T-cell (primary cell): ENCODE results near the gene CACNA1I. TPM values are rescaled to one million over a fixed set of nuclear protein-coding genes. Genes with fewer than 3 reads are reported as not detected.

Experiments used
- ATAC-seq, 4 experiments: fragments of 200-7000 bp in 3 of 4; fragments of 150-1000 bp in 1 of 4; cut with Tn5 transposase; replicated peaks in 1 of 4; 1 replicate in 3 of 4; 2 replicates in 1 of 4; pipeline ENCODE4 v1.10.0; 2021; ENCODE audit warnings: moderate library complexity in 3 of 4, mild to moderate bottlenecking in 2 of 4, moderate number of reproducible peaks in 1 of 4
- CTCF ChIA-PET, 2 donors: fragments of 300-600 bp; sonication (Branson Sonifier 250); formaldehyde crosslinking; loops; one replicate each; lab custom pipeline; 2022; ENCODE audit warnings: antibody characterized with exemption in 2 of 2; lab: Charles Lee
- POLR2A ChIA-PET, 2 donors: fragments of 300-600 bp; sonication (Branson Sonifier 250); formaldehyde crosslinking; loops; one replicate each; lab custom pipeline; 2022; ENCODE audit warnings: antibody characterized with exemption in 2 of 2; lab: Charles Lee
- DNase-seq, 35 experiments: peaks; one replicate each; pipeline versions ENCODE4 v3.0.0 to v3.0.0-alpha.2; 2013 to 2023
- H3K27ac ChIP-seq: one replicate; pipeline ENCODE4 v1.5.1; 2013; ENCODE audit warnings: low read length
- H3K27me3 ChIP-seq, 2 experiments: replicated peaks in 1 of 2; 1 replicate in 1 of 2; 2 replicates in 1 of 2; pipeline versions ENCODE4 v1.6.1 to v1.7.0; 2013; ENCODE audit warnings: low read length in 1 of 2, mixed read lengths in 1 of 2; ENCODE audit not compliant: control insufficient read depth in 2 of 2, insufficient read depth in 2 of 2; ENCODE audit errors: extremely low read depth in 1 of 2
- H3K36me3 ChIP-seq, 2 donors: 1 replicate in 1 of 2; 2 replicates in 1 of 2; pipeline versions ENCODE4 v1.6.1 to v1.7.0; 2013; ENCODE audit warnings: low read length in 1 of 2; ENCODE audit not compliant: control insufficient read depth in 2 of 2, insufficient read depth in 1 of 2; ENCODE audit errors: extremely low read depth in 1 of 2
- H3K4me1 ChIP-seq, 2 experiments: 1 replicate in 1 of 2; 2 replicates in 1 of 2; pipeline versions ENCODE4 v1.6.1 to v1.7.0; 2013; ENCODE audit warnings: low read length in 2 of 2, mixed read lengths in 1 of 2; ENCODE audit not compliant: insufficient read depth in 2 of 2, control insufficient read depth in 1 of 2; ENCODE audit errors: extremely low read depth in 1 of 2
- H3K4me3 ChIP-seq, 2 donors: 1 replicate in 1 of 2; 2 replicates in 1 of 2; pipeline versions ENCODE4 v1.5.1 to v1.7.0; 2013; ENCODE audit warnings: mild to moderate bottlenecking in 2 of 2, low read length in 1 of 2, moderate library complexity in 1 of 2; ENCODE audit not compliant: control insufficient read depth in 1 of 2; ENCODE audit errors: extremely low read depth in 1 of 2
- H3K9me3 ChIP-seq: 2 replicates; pipeline ENCODE4 v1.7.0; 2013
- H3K27ac Mint-ChIP-seq, 2 donors: one replicate each; pipeline ENCODE4 v1.8.0; 2020 to 2021; ENCODE audit warnings: mild to moderate bottlenecking in 2 of 2, mixed read lengths in 2 of 2
- H3K27me3 Mint-ChIP-seq, 2 donors: one replicate each; pipeline ENCODE4 v1.8.0; 2021 to 2022; ENCODE audit warnings: mixed read lengths in 2 of 2
- H3K36me3 Mint-ChIP-seq: one replicate; pipeline ENCODE4 v1.8.0; 2021; ENCODE audit warnings: mixed read lengths
- H3K4me1 Mint-ChIP-seq, 3 donors: one replicate each; pipeline ENCODE4 v1.8.0; 2020 to 2022; ENCODE audit warnings: mixed read lengths in 3 of 3, mild to moderate bottlenecking in 1 of 3
- H3K4me3 Mint-ChIP-seq, 3 donors: one replicate each; pipeline ENCODE4 v1.8.0; 2020 to 2022; ENCODE audit warnings: mild to moderate bottlenecking in 3 of 3, mixed read lengths in 3 of 3, moderate library complexity in 3 of 3
- H3K9me3 Mint-ChIP-seq, 3 donors: one replicate each; pipeline ENCODE4 v1.8.0; 2020 to 2022; ENCODE audit warnings: mixed read lengths in 3 of 3
- WGBS: methylation state at CpG from one replicate; pipeline ENCODE4 v1.1.5; 2013; ENCODE audit warnings: missing lambda C conversion rate; ENCODE audit not compliant: insufficient coverage; 5-methylcytosine and 5-hydroxymethylcytosine counted together
- total RNA-seq, 35 experiments: library from RNA in 6 of 35; stranded (reverse) in 6 of 35; fragments of 120-200 nt in 1 of 35; gene quantifications; one replicate each; pipeline versions ENCODE4 v1.2.1 to v1.2.4 and lab custom pipeline; 2013 to 2026

The CACNA1I gene
- total RNA-seq, 5 donors from 2014 or later (not counting 1 experiment from before 2014, with no cell fraction given), result 16.1 to 32.9 (median 28.8) TPM

GRCh38 chr22:39738746-39739145 lies 168.2 kb downstream of the CACNA1I start:
- Histone ChIP-seq H3K27ac (no peak overlapping the region), H3K27me3 (peaks cover 0 to 5% of the 10 kb centered on the region in 2 experiments), H3K9me3 (no peaks in the 10 kb centered on the region), H3K4me1 (no peaks in the 10 kb centered on the region), H3K4me3 (no peak overlapping the region), H3K36me3 (no peaks in the 10 kb centered on the region)
- H3K36me3 Mint-ChIP-seq, result no peaks in the 10 kb centered on the region
- H3K9me3 Mint-ChIP-seq, result peaks cover 0 to 9% (median 3%) of the 10 kb centered on the region in 3 donors
- ATAC-seq, result no peak
- DNase-seq, result no peak
- POLR2A ChIA-PET, result no interaction called here
- no peaks in the 10 kb centered on the region for H3K4me1 Mint-ChIP-seq
- CTCF ChIA-PET, result no interaction called here
- H3K27ac Mint-ChIP-seq, result no peak overlapping the region
- no CpG with 5 or more reads among the region's 1 CpG for WGBS
- no peak overlapping the region for H3K4me3 Mint-ChIP-seq
- H3K27me3 Mint-ChIP-seq, result peaks cover 8 to 13% of the 10 kb centered on the region in 2 donors

Other genes starting within 250 kb of the CACNA1I start
- 1 to 10 TPM; 1.1 to 4.3 (median 2.7) TPM for gene SYNGR1, start 220.8 kb upstream of the CACNA1I start, total RNA-seq
- 10 to 100 TPM; 24.1 to 46.7 (median 44.0) TPM for gene TAB1, start 171.0 kb upstream of the CACNA1I start, total RNA-seq
- gene MGAT3, start 113.7 kb upstream of the CACNA1I start, total RNA-seq, result 1 to 10 TPM in 3 of 5 donors, under 1 TPM in 2; 0.23 to 2.7 (median 1.1) TPM
- gene MIEF1, start 68.5 kb upstream of the CACNA1I start, total RNA-seq, result 10 to 100 TPM; 19.7 to 44.1 (median 38.5) TPM
- 100 to 1,000 TPM; 236 to 371 (median 327) TPM for gene ATF4, start 50.2 kb upstream of the CACNA1I start, total RNA-seq
- 10 to 100 TPM; 42.4 to 76.8 (median 73.5) TPM for gene RPS19BP1, start 38.0 kb upstream of the CACNA1I start, total RNA-seq